OCI-LY7 (cell line): ENCODE measurements around the gene GRIN3A. TPM values are rescaled to one million over a fixed set of nuclear protein-coding genes. Genes with fewer than 3 reads are reported as not detected.

ENCODE experiments used
- BruUV-seq: library from RNA; stranded (reverse); fragments of 400-500 nt; replicated peaks from 2 replicates; lab custom pipeline; 2021; lab: Mats Ljungman, UMichigan
- CTCF ChIA-PET: fragments of 300-600 bp; sonication (Branson Sonifier 250); formaldehyde crosslinking; loops from one replicate; lab custom pipeline; 2022; ENCODE audit warnings: antibody characterized with exemption; ENCODE audit not compliant: unreplicated experiment; lab: Charles Lee
- POLR2A ChIA-PET: fragments of 300-600 bp; sonication (Branson Sonifier 250); formaldehyde crosslinking; loops from one replicate; lab custom pipeline; 2022; ENCODE audit warnings: antibody characterized with exemption; lab: Charles Lee
- DNase-seq: peaks from one replicate; pipeline ENCODE4 v3.0.0-alpha.2; 2015; ENCODE audit warnings: low spot score
- H2AFZ ChIP-seq: fragments of 200-600 bp; sonication (generic), shearing (Covaris generic); 2 replicates; pipeline ENCODE4 v1.6.1; 2014; ENCODE audit warnings: mild to moderate bottlenecking, antibody characterized with exemption, low read length, moderate library complexity
- H3K27ac ChIP-seq: fragments of 200-600 bp; sonication (generic); 2 replicates; pipeline ENCODE4 v1.5.1; 2014; ENCODE audit warnings: mixed run types, low read depth, mild to moderate bottlenecking, moderate library complexity, low read length, inconsistent platforms; ENCODE audit not compliant: poor library complexity, severe bottlenecking
- H3K36me3 ChIP-seq: fragments of 200-600 bp; sonication (generic); 2 replicates; pipeline ENCODE4 v1.6.1; 2014; ENCODE audit warnings: mild to moderate bottlenecking, antibody characterized with exemption, low read length, moderate library complexity, mixed read lengths; ENCODE audit not compliant: insufficient read depth
- H3K4me1 ChIP-seq: fragments of 200-600 bp; sonication (generic); 2 replicates; pipeline ENCODE4 v1.5.1; 2014; ENCODE audit warnings: mild to moderate bottlenecking, low read length; ENCODE audit not compliant: insufficient read depth, poor library complexity, severe bottlenecking
- H3K4me2 ChIP-seq: fragments of 200-600 bp; sonication (generic); 2 replicates; pipeline ENCODE4 v1.6.1; 2014; ENCODE audit warnings: mild to moderate bottlenecking, low read length
- H3K4me3 ChIP-seq: fragments of 200-600 bp; sonication (generic); 2 replicates; pipeline ENCODE4 v1.5.1; 2014; ENCODE audit warnings: mild to moderate bottlenecking, low read depth, low read length; ENCODE audit not compliant: poor library complexity, severe bottlenecking
- H3K79me2 ChIP-seq: fragments of 200-600 bp; sonication (generic); 2 replicates; pipeline ENCODE4 v1.6.1; 2016; ENCODE audit warnings: low read depth, mild to moderate bottlenecking, low read length, moderate library complexity, mixed read lengths; ENCODE audit not compliant: insufficient read depth
- H3K9me2 ChIP-seq: fragments of 200-600 bp; sonication (generic); 2 replicates; pipeline ENCODE4 v1.6.1; 2016; ENCODE audit warnings: mild to moderate bottlenecking, low read length, mixed read lengths; ENCODE audit not compliant: insufficient read depth
- H3K9me3 ChIP-seq: fragments of 200-600 bp; sonication (generic); 2 replicates; pipeline ENCODE4 v1.6.1; 2014; ENCODE audit warnings: mild to moderate bottlenecking, mixed run types, low read length, mixed read lengths
- H4K20me1 ChIP-seq: fragments of 200-600 bp; sonication (generic); 2 replicates; pipeline ENCODE4 v1.6.1; 2014; ENCODE audit warnings: mild to moderate bottlenecking, antibody characterized with exemption, low read length, moderate library complexity, mixed read lengths; ENCODE audit not compliant: insufficient read depth
- CTCF ChIP-seq: fragments of 200-600 bp; sonication (generic); conservative IDR thresholded peaks from 2 replicates; pipeline ENCODE4 v1.5.1; 2014; ENCODE audit warnings: mild to moderate bottlenecking, antibody characterized with exemption, low read length, moderate library complexity, mixed read lengths
- EZH2phosphoT487 ChIP-seq: fragments of 200-600 bp; sonication (generic); IDR thresholded peaks from 2 replicates; pipeline ENCODE4 v1.6.1; 2018; ENCODE audit warnings: low read depth, borderline replicate concordance, mild to moderate bottlenecking, mixed run types, antibody characterized with exemption, low read length, moderate library complexity, mixed read lengths
- intact Hi-C: fragments of 100-400 bp; cut with micrococcal nuclease; formaldehyde crosslinking; loops from one replicate; pipeline ENCODE4 v1.10.0; 2022; ENCODE audit not compliant: unreplicated experiment
- total RNA-seq, 2 experiments: library from RNA; depleted of rRNA in 1 of 2; stranded (reverse); fragments of >200 nt in 1 of 2; shearing (Covaris generic) in 1 of 2; gene quantifications; 2 replicates each; pipeline ENCODE4 v1.2.3, GENCODE V29; 2014 to 2022

Gene GRIN3A
- total RNA-seq, 2 experiments from 2014 or later = not detected

DNA sequence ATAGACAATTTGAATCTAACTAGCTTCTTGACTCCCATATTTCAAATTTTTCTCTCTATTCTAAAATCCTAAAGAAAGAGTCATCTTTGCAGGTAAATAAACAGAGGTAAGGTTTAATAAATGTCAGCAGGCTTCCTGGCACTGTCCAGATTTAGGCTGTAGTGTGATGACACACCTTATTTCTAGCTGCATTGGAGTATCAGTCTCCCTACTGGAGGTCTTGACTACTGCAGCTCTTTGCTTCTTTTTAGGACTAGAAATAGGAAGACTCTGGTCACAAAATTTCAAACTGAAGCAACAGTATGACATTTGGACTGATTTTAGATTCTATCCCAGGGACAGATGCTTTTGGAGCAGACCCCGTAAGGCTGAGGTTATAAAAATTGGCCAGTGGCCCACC is 103.0 kb downstream of the GRIN3A start:
- Histone ChIP-seq H3K4me1 (no peaks in the 10 kb centered on the region), H3K36me3 (no peaks in the 10 kb centered on the region), H3K4me3 (no peak overlapping the region), H2AFZ (no peak overlapping the region), H3K9me3 (no peaks in the 10 kb centered on the region), H3K27ac (no peak overlapping the region), H4K20me1 (0 out of 2 replicates have a peak, but pooled peaks cover 4% of the 10 kb centered on the region), H3K79me2 (no peaks in the 10 kb centered on the region), H3K4me2 (no peak overlapping the region), H3K9me2 (no peaks in the 10 kb centered on the region)
- BruUV-seq = no TSS peak
- CTCF ChIA-PET = no interaction called here
- no peak for DNase-seq
- no peak for TF ChIP-seq CTCF
- intact Hi-C loops = no loop called here
- POLR2A ChIA-PET = no interaction called here

DNA sequence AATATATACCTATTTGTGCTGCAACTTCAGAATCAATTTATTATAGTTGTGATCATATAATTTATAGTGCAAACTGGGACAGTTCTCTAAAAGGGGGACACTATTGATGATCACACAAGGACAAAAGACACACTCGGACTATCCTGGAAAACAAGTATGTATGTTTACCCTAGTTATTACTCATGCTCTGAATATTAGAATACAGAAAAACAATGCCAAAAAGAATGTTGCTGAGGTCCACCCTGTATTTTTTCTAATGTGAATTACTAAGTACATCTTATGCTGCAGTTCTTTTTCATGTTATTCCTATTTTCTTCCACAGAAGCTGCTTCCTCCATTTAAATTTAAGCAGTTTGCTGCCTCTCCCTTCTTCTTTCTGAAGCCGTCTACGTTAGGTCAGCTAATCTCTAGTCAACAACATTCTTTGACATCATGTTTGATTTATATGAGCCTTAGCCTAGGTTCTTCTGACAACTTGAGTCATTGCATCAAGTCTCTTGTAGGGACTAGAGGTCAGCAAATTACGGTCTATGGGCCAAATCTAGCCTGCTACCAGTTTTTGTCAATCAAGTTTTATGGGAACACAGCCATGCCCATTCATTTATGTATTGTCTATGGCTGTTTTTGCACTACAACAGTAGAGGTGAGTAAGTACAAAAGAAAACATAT is 103.6 kb downstream of the GRIN3A start:
- H2AFZ ChIP-seq = no peak overlapping the region
- H3K9me2 ChIP-seq = no peaks in the 10 kb centered on the region
- H3K27ac ChIP-seq = no peak overlapping the region
- POLR2A ChIA-PET = no interaction called here
- CTCF ChIA-PET = no interaction called here
- TF ChIP-seq CTCF (no peak), EZH2phosphoT487 (no peak)
- H3K36me3 ChIP-seq = no peaks in the 10 kb centered on the region
- H3K4me3 ChIP-seq = no peak overlapping the region
- no peak for DNase-seq
- no peaks in the 10 kb centered on the region for H3K4me1 ChIP-seq
- H4K20me1 ChIP-seq = 0 out of 2 replicates have a peak, but pooled peaks cover 4% of the 10 kb centered on the region
- intact Hi-C loops = no loop called here
- no peaks in the 10 kb centered on the region for H3K9me3 ChIP-seq
- H3K4me2 ChIP-seq = no peak overlapping the region
- H3K79me2 ChIP-seq = no peaks in the 10 kb centered on the region
- BruUV-seq = no TSS peak

DNA sequence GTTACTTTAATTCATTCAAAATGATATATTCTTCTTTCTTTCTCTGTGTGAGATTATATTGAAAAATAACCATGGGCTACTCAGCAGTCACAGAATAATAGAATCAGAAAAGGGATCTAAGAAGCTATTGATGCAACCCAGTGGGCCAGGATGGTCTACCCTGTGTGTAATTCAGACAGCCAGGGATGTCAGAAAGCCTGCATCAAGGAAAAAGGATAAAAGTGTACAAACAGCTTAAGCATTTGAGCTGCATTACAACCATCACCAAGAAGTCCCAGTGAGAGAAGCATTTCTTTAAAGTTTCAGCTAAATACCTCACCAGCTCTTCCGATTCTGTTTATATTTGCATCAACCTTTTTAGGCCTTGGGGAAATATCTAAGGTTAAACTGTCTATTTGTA is 105.8 kb downstream of the GRIN3A start:
- CTCF ChIA-PET = no interaction called here
- H2AFZ ChIP-seq = no peak overlapping the region

More for the DNA sequence above, 105.8 kb downstream of the GRIN3A start:
- H3K4me2 ChIP-seq = no peak overlapping the region
- no peaks in the 10 kb centered on the region for H3K9me3 ChIP-seq
- 0 out of 2 replicates have a peak, but pooled peaks cover 4% of the 10 kb centered on the region for H4K20me1 ChIP-seq
- DNase-seq = no peak
- no peak overlapping the region for H3K27ac ChIP-seq
- H3K36me3 ChIP-seq = no peaks in the 10 kb centered on the region
- H3K79me2 ChIP-seq = no peaks in the 10 kb centered on the region
- no peaks in the 10 kb centered on the region for H3K9me2 ChIP-seq
- TF ChIP-seq CTCF = no peak
- no peak for TF ChIP-seq EZH2phosphoT487
- intact Hi-C loops = no loop called here
- H3K4me3 ChIP-seq = no peak overlapping the region
- POLR2A ChIA-PET = interaction anchor here (0.5 kb wide), 1 partner anchor 266 kb away, joined by 7 read pairs; no protein-coding TSS in a partner anchor
- H3K4me1 ChIP-seq = no peaks in the 10 kb centered on the region
- no TSS peak for BruUV-seq
